ENCODE data around the gene CST6. TPM values are rescaled to one million over a fixed set of nuclear protein-coding genes. Genes with fewer than 3 reads are reported as not detected.

The CST6 gene
- total RNA-seq, 2 donors from 2014 or later = 2.6 to 6.3 TPM

- H3K4me1 ChIP-seq = peaks cover 0 to under 1% of the 10 kb centered on the region in 2 donors
- no peak overlapping the region for H3K4me3 ChIP-seq
- H3K27me3 ChIP-seq = no peaks in the 10 kb centered on the region
- H3K9me3 ChIP-seq = no peaks in the 10 kb centered on the region
- DNase-seq (ENCODE audit: low spot score) = no peak
- H3K27ac ChIP-seq = no peak overlapping the region
- H3K36me3 ChIP-seq = peaks cover 68% of the 10 kb centered on the region
- TF ChIP-seq, protein P1, sequence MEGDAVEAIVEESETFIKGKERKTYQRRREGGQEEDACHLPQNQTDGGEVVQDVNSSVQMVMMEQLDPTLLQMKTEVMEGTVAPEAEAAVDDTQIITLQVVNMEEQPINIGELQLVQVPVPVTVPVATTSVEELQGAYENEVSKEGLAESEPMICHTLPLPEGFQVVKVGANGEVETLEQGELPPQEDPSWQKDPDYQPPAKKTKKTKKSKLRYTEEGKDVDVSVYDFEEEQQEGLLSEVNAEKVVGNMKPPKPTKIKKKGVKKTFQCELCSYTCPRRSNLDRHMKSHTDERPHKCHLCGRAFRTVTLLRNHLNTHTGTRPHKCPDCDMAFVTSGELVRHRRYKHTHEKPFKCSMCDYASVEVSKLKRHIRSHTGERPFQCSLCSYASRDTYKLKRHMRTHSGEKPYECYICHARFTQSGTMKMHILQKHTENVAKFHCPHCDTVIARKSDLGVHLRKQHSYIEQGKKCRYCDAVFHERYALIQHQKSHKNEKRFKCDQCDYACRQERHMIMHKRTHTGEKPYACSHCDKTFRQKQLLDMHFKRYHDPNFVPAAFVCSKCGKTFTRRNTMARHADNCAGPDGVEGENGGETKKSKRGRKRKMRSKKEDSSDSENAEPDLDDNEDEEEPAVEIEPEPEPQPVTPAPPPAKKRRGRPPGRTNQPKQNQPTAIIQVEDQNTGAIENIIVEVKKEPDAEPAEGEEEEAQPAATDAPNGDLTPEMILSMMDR (IDR thresholded peaks at IDR 0.05) = no peak
Observed at GRCh38 chr11:65968600-65969482, 43.0 kb upstream of the CST6 start.

- Histone ChIP-seq H3K4me3 (no peak overlapping the region), H3K9me3 (no peaks in the 10 kb centered on the region), H3K36me3 (peaks cover 50% of the 10 kb centered on the region), H3K27ac (no peak overlapping the region), H3K27me3 (no peaks in the 10 kb centered on the region), H3K4me1 (no peaks in the 10 kb centered on the region)
- TF ChIP-seq, protein P1 (IDR thresholded peaks at IDR 0.05) = no peak
- no peak for DNase-seq (ENCODE audit: low spot score)
Observed at GRCh38 chr11:65972116-65972515, 39.7 kb upstream of the CST6 start.

- Histone ChIP-seq H3K27me3 (no peaks in the 10 kb centered on the region), H3K27ac (no peak overlapping the region), H3K4me3 (no peak overlapping the region), H3K4me1 (no peaks in the 10 kb centered on the region), H3K9me3 (no peaks in the 10 kb centered on the region), H3K36me3 (peaks cover 50% of the 10 kb centered on the region)
- TF ChIP-seq, protein P1 (IDR thresholded peaks at IDR 0.05) = no peak
- no peak for DNase-seq (ENCODE audit: low spot score)
Observed at GRCh38 chr11:65973439-65974110, 38.2 kb upstream of the CST6 start.

GRCh38 chr11:65975771-65976170 is 36.0 kb upstream of the CST6 start:
- Histone ChIP-seq H3K27me3 (no peaks in the 10 kb centered on the region), H3K27ac (no peak overlapping the region), H3K9me3 (no peaks in the 10 kb centered on the region), H3K36me3 (peaks cover 41% of the 10 kb centered on the region), H3K4me1 (no peaks in the 10 kb centered on the region), H3K4me3 (no peak overlapping the region)
- no peak for DNase-seq (ENCODE audit: low spot score)
- TF ChIP-seq, protein P1 (IDR thresholded peaks at IDR 0.05) = no peak

DNA sequence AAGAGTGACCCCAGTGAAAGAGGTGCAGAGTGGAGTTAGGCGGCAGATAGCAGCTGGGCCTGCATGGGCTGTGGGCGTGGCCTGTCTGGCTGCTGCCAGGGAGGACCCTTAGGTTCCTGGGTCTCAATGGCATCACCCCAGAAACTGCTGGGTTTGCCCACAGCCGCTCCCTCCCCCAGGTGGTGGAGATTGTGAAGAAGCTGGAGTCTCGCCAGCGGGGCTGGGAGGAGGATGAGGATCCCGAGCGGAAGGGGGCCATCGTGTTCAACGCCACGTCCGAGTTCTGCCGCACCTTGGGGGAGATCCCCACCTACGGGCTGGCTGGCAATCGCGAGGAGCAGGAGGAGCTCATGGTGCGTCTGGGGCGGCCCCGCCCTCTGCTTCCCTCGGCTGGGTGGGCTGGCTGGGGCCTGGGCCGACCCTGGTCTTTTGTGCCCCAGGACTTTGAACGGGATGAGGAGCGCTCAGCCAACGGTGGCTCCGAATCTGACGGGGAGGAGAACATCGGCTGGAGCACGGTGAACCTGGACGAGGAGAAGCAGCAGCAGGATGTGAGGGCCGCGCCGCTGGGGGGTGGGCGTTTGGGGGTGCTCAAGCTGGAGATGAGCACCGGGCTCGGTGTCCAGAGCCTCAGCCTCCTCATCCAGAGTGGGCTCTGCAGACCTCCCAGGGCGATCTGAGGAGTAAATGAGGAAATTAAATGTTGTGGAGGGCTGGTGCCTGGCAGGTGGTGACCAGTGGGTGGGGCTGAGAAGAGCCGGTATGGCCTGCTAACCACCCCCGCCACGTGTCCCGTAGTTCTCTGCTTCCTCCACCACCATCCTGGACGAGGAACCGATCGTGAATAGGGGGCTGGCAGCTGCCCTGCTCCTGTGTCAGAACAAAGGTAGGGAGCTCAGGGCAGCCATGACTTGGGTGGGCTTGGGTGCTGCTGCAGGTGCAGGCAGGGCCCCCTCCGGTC is 35.3 kb upstream of the CST6 start:
- no peaks in the 10 kb centered on the region for H3K4me1 ChIP-seq
- no peaks in the 10 kb centered on the region for H3K27me3 ChIP-seq
- no peak overlapping the region for H3K27ac ChIP-seq
- no peaks in the 10 kb centered on the region for H3K9me3 ChIP-seq
- peaks cover 41% of the 10 kb centered on the region for H3K36me3 ChIP-seq
- no peak for DNase-seq (ENCODE audit: low spot score)
- no peak overlapping the region for H3K4me3 ChIP-seq
- TF ChIP-seq, protein P1 (IDR thresholded peaks at IDR 0.05) = no peak

All from right atrium auricular region (tissue), 2 donors.